SK-N-SH treated with all-trans-retinoic acid at 6 μM for 48 hours (cell line): ENCODE measurements around the gene DIAPH3.
"Not testable (repeated sequence)": the region's sequence is repeated elsewhere in the genome, so short reads cannot be mapped to it uniquely, and the experiment has no call there.

ENCODE experiments used
- ARNTL ChIP-seq: fragments of 450-650 bp; formaldehyde crosslinking; IDR thresholded peaks from 2 replicates; pipeline ENCODE4 v1.5.0; 2020; ENCODE audit warnings: low read depth, mild to moderate bottlenecking, moderate library complexity, borderline replicate concordance
- ISL1 ChIP-seq: fragments of 250-450 bp; sonication (Bioruptor Pico); IDR thresholded peaks from 2 replicates; pipeline ENCODE4 v2.1.2; 2022; ENCODE audit warnings: mild to moderate bottlenecking, moderate library complexity
- POU6F1 ChIP-seq: fragments of 250-450 bp; sonication (Bioruptor Pico); IDR thresholded peaks from 2 replicates; pipeline ENCODE4 v1.8.0; 2021; ENCODE audit warnings: low read depth, mild to moderate bottlenecking, moderate library complexity, borderline replicate concordance
- RARB ChIP-seq: fragments of 250-450 bp; sonication (Bioruptor Pico); IDR thresholded peaks from 2 replicates; pipeline ENCODE4 v1.8.0; 2021; ENCODE audit warnings: mild to moderate bottlenecking, moderate library complexity
- TOX ChIP-seq: fragments of 250-450 bp; sonication (Bioruptor Pico); IDR thresholded peaks from 2 replicates; pipeline ENCODE4 v1.8.0; 2021; ENCODE audit warnings: mild to moderate bottlenecking, moderate library complexity, borderline replicate concordance
- TF ChIP-seq, protein P1 (sequence below): fragments of 250-450 bp; sonication (Bioruptor Pico); IDR thresholded peaks from 2 replicates; pipeline ENCODE4 v1.8.0; 2020; ENCODE audit warnings: mild to moderate bottlenecking, moderate library complexity, borderline replicate concordance

GRCh38 chr13:60083780-60084179 lies 79.9 kb downstream of the DIAPH3 start:
- not testable (repeated sequence) for TF ChIP-seq ISL1, TOX, ARNTL, POU6F1, RARB (CRISPR knock-in tag)
- TF ChIP-seq, protein P1, sequence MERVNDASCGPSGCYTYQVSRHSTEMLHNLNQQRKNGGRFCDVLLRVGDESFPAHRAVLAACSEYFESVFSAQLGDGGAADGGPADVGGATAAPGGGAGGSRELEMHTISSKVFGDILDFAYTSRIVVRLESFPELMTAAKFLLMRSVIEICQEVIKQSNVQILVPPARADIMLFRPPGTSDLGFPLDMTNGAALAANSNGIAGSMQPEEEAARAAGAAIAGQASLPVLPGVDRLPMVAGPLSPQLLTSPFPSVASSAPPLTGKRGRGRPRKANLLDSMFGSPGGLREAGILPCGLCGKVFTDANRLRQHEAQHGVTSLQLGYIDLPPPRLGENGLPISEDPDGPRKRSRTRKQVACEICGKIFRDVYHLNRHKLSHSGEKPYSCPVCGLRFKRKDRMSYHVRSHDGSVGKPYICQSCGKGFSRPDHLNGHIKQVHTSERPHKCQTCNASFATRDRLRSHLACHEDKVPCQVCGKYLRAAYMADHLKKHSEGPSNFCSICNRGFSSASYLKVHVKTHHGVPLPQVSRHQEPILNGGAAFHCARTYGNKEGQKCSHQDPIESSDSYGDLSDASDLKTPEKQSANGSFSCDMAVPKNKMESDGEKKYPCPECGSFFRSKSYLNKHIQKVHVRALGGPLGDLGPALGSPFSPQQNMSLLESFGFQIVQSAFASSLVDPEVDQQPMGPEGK = not testable (repeated sequence)
